22Rv1 (cell line): Measurements from ENCODE around the gene SMARCAL1.

Source experiments
- CTCF ChIP-seq: fragments of 450-650 bp; IDR thresholded peaks from 2 replicates; pipeline ENCODE4 v1.5.1; 2017; ENCODE audit warnings: mild to moderate bottlenecking
- ZFX ChIP-seq: fragments of 450-650 bp; IDR thresholded peaks from 2 replicates; pipeline ENCODE4 v1.6.1; 2017; ENCODE audit warnings: antibody characterized with exemption, borderline replicate concordance

DNA sequence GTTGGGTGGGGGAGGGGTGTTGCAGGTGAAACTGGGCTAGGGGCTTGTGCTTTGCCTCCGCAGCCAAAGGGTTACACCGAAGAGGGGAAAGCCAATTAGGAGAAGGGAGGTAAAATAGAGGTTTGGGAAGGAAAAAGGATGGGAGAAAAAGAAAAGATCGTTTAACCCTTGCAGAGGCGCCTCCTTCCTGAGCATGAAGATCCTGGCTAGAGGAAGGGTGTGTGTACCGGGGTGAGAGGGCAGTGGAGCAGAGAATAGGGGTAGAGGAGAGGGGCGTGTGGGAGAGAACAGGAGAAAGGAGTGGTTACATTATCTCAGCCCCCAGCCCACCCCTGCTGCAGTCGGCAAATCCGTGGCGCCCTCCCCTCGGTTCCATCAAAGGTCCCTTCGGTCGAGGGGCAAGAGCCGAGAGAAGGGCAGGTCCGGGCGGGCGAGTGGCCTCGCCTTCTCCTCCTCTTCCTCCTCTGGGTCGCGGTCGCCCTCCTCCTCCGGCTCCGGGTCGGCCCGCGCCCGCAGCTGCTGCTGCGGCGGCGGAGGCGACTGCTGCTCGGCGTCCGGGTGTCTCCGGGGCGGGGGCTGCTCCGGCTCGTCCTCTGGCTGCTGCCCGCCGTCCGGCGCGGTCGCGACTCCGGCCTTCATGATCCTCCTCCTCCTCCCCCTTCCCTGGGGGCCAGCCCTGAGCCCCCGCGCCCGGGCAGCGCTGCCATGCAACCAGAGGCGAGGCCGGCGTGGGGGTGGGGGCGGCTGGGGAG is 41.1 kb upstream of the SMARCAL1 start:
- no peak for TF ChIP-seq CTCF
- TF ChIP-seq ZFX, result no peak
